SK-N-SH treated with all-trans-retinoic acid at 6 μM for 48 hours (cell line): ENCODE data around the gene GARIN5A.

Experiments used
- ATAC-seq: fragments of 200-7000 bp; cut with Tn5 transposase; 3 replicates; pipeline ENCODE4 v1.9.1; 2020; ENCODE audit warnings: mild to moderate bottlenecking, moderate library complexity
- ARNTL ChIP-seq: fragments of 450-650 bp; formaldehyde crosslinking; IDR thresholded peaks from 2 replicates; pipeline ENCODE4 v1.5.0; 2020; ENCODE audit warnings: low read depth, mild to moderate bottlenecking, moderate library complexity, borderline replicate concordance
- BACH2 ChIP-seq: fragments of 250-450 bp; sonication (Bioruptor Pico); IDR thresholded peaks from 2 replicates; pipeline ENCODE4 v1.9.0; 2021; ENCODE audit warnings: mild to moderate bottlenecking, borderline replicate concordance
- CSDC2 ChIP-seq: fragments of 250-450 bp; sonication (Bioruptor Pico); IDR thresholded peaks from 2 replicates; pipeline ENCODE4 v1.5.0; 2020; ENCODE audit warnings: mild to moderate bottlenecking, moderate library complexity
- CSRNP3 ChIP-seq: fragments of 250-450 bp; sonication (Bioruptor Pico); IDR thresholded peaks from 2 replicates; pipeline ENCODE4 v1.5.1; 2021; ENCODE audit warnings: mild to moderate bottlenecking, moderate library complexity
- ESRRG ChIP-seq: fragments of 250-450 bp; sonication (Bioruptor Pico); IDR thresholded peaks from 2 replicates; pipeline ENCODE4 v1.6.1; 2021; ENCODE audit warnings: mild to moderate bottlenecking
- GLIS3 ChIP-seq: fragments of 250-450 bp; sonication (Bioruptor Pico); IDR thresholded peaks from 2 replicates; pipeline ENCODE4 v1.5.0; 2020; ENCODE audit warnings: mild to moderate bottlenecking, moderate library complexity
- ISL1 ChIP-seq: fragments of 250-450 bp; sonication (Bioruptor Pico); IDR thresholded peaks from 2 replicates; pipeline ENCODE4 v2.1.2; 2022; ENCODE audit warnings: mild to moderate bottlenecking, moderate library complexity
- OSR1 ChIP-seq: fragments of 250-450 bp; sonication (Bioruptor Pico); IDR thresholded peaks from 2 replicates; pipeline ENCODE4 v1.8.0; 2022; ENCODE audit warnings: moderate library complexity, mild to moderate bottlenecking, inconsistent platforms
- RARB ChIP-seq: fragments of 250-450 bp; sonication (Bioruptor Pico); IDR thresholded peaks from 2 replicates; pipeline ENCODE4 v1.8.0; 2021; ENCODE audit warnings: mild to moderate bottlenecking, moderate library complexity
- SNAI2 ChIP-seq: fragments of 250-450 bp; sonication (Bioruptor Pico); IDR thresholded peaks from 2 replicates; pipeline ENCODE4 v1.5.0; 2020; ENCODE audit warnings: mild to moderate bottlenecking, moderate library complexity
- TCF4 ChIP-seq: fragments of 250-450 bp; sonication (Bioruptor Pico); IDR thresholded peaks from 2 replicates; pipeline ENCODE4 v1.8.0; 2021; ENCODE audit warnings: mild to moderate bottlenecking, moderate library complexity, borderline replicate concordance
- TOX ChIP-seq: fragments of 250-450 bp; sonication (Bioruptor Pico); IDR thresholded peaks from 2 replicates; pipeline ENCODE4 v1.8.0; 2021; ENCODE audit warnings: mild to moderate bottlenecking, moderate library complexity, borderline replicate concordance
- TSHZ2 ChIP-seq: fragments of 250-450 bp; sonication (Bioruptor Pico); IDR thresholded peaks from 2 replicates; pipeline ENCODE4 v1.5.0; 2020; ENCODE audit warnings: mild to moderate bottlenecking, moderate library complexity
- ZC3H10 ChIP-seq: fragments of 250-450 bp; sonication (Bioruptor Pico); IDR thresholded peaks from 2 replicates; pipeline ENCODE4 v1.5.1; 2021; ENCODE audit warnings: mild to moderate bottlenecking, moderate library complexity
- ZFP3 ChIP-seq: fragments of 250-450 bp; sonication (Bioruptor Pico); IDR thresholded peaks from 2 replicates; pipeline ENCODE4 v1.5.0; 2020; ENCODE audit warnings: mild to moderate bottlenecking, moderate library complexity
- ZFP30 ChIP-seq: fragments of 450-650 bp; formaldehyde crosslinking; IDR thresholded peaks from 2 replicates; pipeline ENCODE4 v1.5.0; 2022; ENCODE audit warnings: mild to moderate bottlenecking, moderate library complexity
- ZNF565 ChIP-seq: fragments of 450-650 bp; formaldehyde crosslinking; conservative IDR thresholded peaks from 2 replicates; pipeline ENCODE4 v1.5.0; 2020; ENCODE audit warnings: low read depth, mild to moderate bottlenecking, moderate library complexity
- ZNF70 ChIP-seq: fragments of 450-650 bp; formaldehyde crosslinking; IDR thresholded peaks from 2 replicates; pipeline ENCODE4 v1.5.0; 2020; ENCODE audit warnings: mild to moderate bottlenecking, moderate library complexity
- ZNF8 ChIP-seq: fragments of 450-650 bp; formaldehyde crosslinking; IDR thresholded peaks from 2 replicates; pipeline ENCODE4 v1.5.0; 2020; ENCODE audit warnings: mild to moderate bottlenecking, moderate library complexity
- TF ChIP-seq, protein P1 (sequence below): fragments of 250-450 bp; sonication (Bioruptor Pico); IDR thresholded peaks from 2 replicates; pipeline ENCODE4 v1.8.0; 2021; ENCODE audit warnings: low read depth, mild to moderate bottlenecking, moderate library complexity, borderline replicate concordance
- TF ChIP-seq, protein P2 (sequence below): fragments of 250-450 bp; sonication (Bioruptor Pico); IDR thresholded peaks from 2 replicates; pipeline ENCODE4 v1.8.0; 2020; ENCODE audit warnings: mild to moderate bottlenecking, moderate library complexity, borderline replicate concordance

The GARIN5A gene

GRCh38 chr19:50476224-50476906 is at the start of gene GARIN5A, which contains the start of gene EMC10:
GARIN5A (minus strand) TSS chr19:50476848; CDS start chr19:50476388, 460 bp downstream.
EMC10 (plus strand) TSS chr19:50476507; CDS start chr19:50476545, 38 bp downstream.
- no peak for TF ChIP-seq OSR1 (CRISPR knock-in tag)
- no peak for TF ChIP-seq RARB
- 0 out of 2 replicates have a peak, but pooled peaks have one; percentile 58 for TF ChIP-seq ZFP3 (CRISPR knock-in tag)
- TF ChIP-seq, protein P1, sequence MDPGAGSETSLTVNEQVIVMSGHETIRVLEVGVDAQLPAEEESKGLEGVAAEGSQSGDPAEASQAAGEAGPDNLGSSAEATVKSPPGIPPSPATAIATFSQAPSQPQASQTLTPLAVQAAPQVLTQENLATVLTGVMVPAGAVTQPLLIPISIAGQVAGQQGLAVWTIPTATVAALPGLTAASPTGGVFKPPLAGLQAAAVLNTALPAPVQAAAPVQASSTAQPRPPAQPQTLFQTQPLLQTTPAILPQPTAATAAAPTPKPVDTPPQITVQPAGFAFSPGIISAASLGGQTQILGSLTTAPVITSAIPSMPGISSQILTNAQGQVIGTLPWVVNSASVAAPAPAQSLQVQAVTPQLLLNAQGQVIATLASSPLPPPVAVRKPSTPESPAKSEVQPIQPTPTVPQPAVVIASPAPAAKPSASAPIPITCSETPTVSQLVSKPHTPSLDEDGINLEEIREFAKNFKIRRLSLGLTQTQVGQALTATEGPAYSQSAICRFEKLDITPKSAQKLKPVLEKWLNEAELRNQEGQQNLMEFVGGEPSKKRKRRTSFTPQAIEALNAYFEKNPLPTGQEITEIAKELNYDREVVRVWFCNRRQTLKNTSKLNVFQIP (CRISPR knock-in tag), result no peak
- TF ChIP-seq ZNF565 (CRISPR knock-in tag), result 0 out of 2 replicates have a peak, but pooled peaks have one; percentile 39
- no peak for TF ChIP-seq ESRRG (CRISPR knock-in tag)
- TF ChIP-seq TCF4 (CRISPR knock-in tag), result no peak
- TF ChIP-seq, all 23 proteins: peak for 2
- ATAC-seq, result peak; percentile 95

- ATAC-seq, result no peak
- TF ChIP-seq CSDC2 (CRISPR knock-in tag), result no peak
- no peak for TF ChIP-seq ZNF8 (CRISPR knock-in tag)
- TF ChIP-seq, protein P2, sequence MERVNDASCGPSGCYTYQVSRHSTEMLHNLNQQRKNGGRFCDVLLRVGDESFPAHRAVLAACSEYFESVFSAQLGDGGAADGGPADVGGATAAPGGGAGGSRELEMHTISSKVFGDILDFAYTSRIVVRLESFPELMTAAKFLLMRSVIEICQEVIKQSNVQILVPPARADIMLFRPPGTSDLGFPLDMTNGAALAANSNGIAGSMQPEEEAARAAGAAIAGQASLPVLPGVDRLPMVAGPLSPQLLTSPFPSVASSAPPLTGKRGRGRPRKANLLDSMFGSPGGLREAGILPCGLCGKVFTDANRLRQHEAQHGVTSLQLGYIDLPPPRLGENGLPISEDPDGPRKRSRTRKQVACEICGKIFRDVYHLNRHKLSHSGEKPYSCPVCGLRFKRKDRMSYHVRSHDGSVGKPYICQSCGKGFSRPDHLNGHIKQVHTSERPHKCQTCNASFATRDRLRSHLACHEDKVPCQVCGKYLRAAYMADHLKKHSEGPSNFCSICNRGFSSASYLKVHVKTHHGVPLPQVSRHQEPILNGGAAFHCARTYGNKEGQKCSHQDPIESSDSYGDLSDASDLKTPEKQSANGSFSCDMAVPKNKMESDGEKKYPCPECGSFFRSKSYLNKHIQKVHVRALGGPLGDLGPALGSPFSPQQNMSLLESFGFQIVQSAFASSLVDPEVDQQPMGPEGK, result no peak
- no peak for TF ChIP-seq TSHZ2 (CRISPR knock-in tag)
- TF ChIP-seq GLIS3 (CRISPR knock-in tag), result no peak
- no peak for TF ChIP-seq ISL1 (CRISPR knock-in tag)
- TF ChIP-seq, all 23 proteins: peak for 0
Observed at GRCh38 chr19:50522881-50523280, 46.2 kb upstream of the GARIN5A start.

DNA sequence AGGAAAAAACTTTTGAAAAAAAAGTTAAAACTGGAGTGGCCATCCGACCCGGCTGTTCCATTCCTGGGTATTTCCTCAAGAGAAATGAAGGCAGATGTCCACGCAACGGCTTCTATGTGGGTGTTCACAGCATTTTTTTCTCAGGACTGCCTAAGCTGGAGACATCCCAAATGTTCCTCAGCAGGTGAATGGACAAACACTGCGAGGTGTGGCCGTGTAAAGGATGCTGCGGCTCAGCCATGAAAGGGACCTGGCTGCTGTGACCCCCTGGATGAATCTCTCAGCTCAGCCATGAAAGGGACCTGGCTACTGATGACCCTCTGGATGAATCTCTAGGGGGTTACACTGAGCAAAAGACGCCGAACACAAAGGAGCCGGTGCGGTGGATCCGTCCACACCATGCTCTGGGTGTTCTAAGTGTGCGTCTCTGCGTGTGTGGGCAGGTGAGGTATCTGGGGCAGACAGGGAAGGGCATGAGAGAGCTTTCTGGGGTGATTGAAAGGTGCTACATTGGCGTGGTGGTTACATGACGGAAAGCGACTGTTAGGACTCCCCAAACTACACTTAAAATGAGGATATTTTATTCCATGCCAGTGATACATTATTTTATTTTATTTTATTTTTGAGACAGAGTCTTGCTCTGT is 44.3 kb upstream of the GARIN5A start:
- no peak for ATAC-seq
- TF ChIP-seq ZNF70 (CRISPR knock-in tag), result no peak
- TF ChIP-seq BACH2 (CRISPR knock-in tag), result no peak
- TF ChIP-seq ARNTL (CRISPR knock-in tag), result no peak
- no peak for TF ChIP-seq TCF4 (CRISPR knock-in tag)
- TF ChIP-seq ESRRG (CRISPR knock-in tag), result no peak
- no peak for TF ChIP-seq SNAI2 (CRISPR knock-in tag)
- TF ChIP-seq, protein P2, result no peak
- no peak for TF ChIP-seq ZFP30
- no peak for TF ChIP-seq OSR1 (CRISPR knock-in tag)
- no peak for TF ChIP-seq CSRNP3 (CRISPR knock-in tag)
- TF ChIP-seq, protein P1 (CRISPR knock-in tag), result no peak
- no peak for TF ChIP-seq TOX (CRISPR knock-in tag)
- no peak for TF ChIP-seq CSDC2 (CRISPR knock-in tag)
- TF ChIP-seq TSHZ2 (CRISPR knock-in tag), result no peak
- no peak for TF ChIP-seq ZC3H10 (CRISPR knock-in tag)
- TF ChIP-seq, all 23 proteins: peak for 0
